Stimulated activated naive CD8-positive, alpha-beta T cell treated with anti-CD3 and anti-CD28 coated beads, Interleukin-15, Interleukin-2, amounts not matched to agents 100 U/mL and 50 U/mL, for 24 hours (primary cell): ENCODE results near the gene CCL18.
"Not testable (repeated sequence)": the region's sequence is repeated elsewhere in the genome, so short reads cannot be mapped to it uniquely, and the experiment has no call there.

ENCODE experiments used
- ATAC-seq: fragments of 150-1000 bp; cut with Tn5 transposase; one replicate; pipeline ENCODE4 v1.10.0; 2021
- DNase-seq: peaks from one replicate; pipeline ENCODE4 v3.0.0; 2021

The CCL18 gene

DNA sequence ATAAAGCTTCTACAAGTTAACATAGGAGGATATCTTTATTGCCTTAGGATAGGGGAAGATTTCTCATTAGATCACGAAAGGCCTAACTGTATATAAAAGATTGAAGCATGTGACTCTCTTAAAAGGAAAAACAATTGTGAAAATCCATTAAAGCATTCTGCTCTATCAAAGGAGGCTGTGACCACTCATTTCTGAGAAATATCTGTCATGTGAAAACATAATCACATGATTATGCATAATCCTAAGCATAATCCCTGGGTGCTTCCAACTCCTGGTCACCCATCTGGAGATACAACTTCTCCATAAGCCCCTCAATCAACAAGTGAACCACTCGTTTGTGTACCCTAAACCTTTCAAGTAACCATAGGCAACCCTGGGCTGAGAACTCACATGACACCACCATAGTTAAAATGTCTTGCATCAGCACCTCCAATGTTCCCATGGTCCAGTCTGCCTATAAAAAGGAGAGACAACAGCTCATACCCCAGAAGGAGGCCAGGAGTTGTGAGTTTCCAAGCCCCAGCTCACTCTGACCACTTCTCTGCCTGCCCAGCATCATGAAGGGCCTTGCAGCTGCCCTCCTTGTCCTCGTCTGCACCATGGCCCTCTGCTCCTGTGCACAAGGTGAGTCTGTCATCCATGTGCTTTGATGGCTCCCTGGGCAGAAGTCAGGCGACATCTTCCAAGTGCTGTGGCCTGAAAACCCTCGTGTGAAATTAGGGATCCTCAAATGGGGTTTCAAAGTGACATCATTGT is at the start of gene CCL18:
Gene CCL18 (plus strand): TSS at position 487 of the 756 bp plus-strand sequence. CDS start 71 bp downstream, at position 558.
- no peak for ATAC-seq

GRCh38 chr17:36014946-36015345 is 49.1 kb upstream of the CCL18 start:
- DNase-seq, result no peak
- no peak for ATAC-seq

More for the DNA sequence above, at the start of gene CCL18:
- DNase-seq, result no peak

DNA sequence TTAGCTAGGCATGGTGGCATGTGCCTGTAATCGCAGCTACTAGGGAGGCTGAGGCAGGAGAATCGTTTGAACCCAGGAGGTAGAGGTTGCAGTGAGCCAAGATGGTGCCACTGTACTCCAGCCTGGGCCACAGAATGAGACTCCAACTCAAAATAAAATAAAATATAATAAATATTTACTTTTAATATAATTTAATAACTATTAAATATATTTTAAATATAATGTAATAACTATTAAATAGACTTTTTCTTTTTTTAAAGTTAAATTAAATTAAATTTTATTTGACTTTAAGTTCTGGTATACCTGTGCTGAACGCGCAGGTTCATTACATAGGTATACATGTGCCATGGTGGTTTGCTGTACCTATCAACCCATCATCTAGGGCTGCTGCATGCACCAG is 48.2 kb upstream of the CCL18 start:
- DNase-seq, ATAC-seq: not testable (repeated sequence)

GRCh38 chr17:36016555-36016954 is 47.5 kb upstream of the CCL18 start:
- ATAC-seq (no peak), DNase-seq (no peak)

DNA sequence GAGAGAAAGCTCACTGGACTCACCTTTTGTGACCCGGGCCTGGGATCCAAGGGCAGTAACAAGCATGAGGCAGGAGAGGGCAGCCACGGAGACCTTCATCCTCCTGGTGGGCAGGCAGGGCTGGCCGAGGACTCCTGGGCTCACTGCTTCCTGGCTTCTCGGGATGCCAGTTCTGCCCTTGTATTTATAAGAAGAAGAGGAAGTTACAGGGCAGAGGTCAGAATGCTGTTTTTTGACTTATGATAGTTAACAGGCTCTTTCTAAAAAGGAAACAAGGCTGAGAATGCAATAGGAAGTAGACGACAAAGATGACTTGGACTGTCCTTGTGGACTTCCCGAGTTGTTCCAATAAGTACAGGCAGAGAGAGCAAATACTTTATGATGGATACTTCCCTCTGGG is 46.3 kb upstream of the CCL18 start, which contains the start of gene CCL23:
Gene CCL23 (minus strand): TSS at position 174 of the 400 bp plus-strand sequence. CDS start 75 bp downstream, at position 99.
- ATAC-seq, result no peak
- no peak for DNase-seq

GRCh38 chr17:36019423-36019822 is 44.6 kb upstream of the CCL18 start:
- no peak for ATAC-seq
- DNase-seq, result no peak

DNA sequence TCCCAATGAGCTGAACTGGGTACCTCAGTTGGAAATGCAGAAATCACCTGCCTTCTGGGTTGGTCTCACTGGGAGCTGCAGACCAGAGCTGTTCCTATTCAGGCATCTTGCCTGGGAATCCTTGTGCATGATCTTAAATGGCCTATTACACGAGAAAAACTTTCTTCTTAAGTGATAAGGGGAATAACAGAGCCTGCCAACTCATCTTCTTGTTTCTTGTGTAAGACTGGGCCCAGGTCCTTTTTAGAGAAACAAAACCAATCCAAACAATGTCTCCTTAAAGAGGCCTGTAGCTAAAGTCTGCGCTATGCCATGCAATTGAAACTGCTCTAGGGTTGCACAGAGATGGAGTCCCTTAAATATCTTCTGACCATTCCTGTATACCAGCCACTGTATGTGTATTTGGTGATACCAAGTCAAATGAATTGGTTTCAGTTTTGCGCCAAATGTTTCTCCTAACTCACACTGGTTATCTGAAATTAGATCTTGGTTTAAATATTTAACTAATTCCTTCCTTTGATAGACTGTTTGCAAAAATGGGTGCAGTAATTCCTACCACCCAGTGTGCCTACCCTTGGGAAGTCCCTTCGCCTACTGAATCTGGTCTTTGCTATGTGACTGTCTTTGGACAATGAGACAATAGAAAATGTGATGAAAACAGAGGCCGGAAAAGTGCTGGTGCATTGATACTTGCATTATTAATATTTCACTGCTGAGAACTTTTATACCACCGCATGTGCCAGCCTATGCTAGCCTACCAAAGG is 39.8 kb upstream of the CCL18 start:
- ATAC-seq (no peak), DNase-seq (no peak)

DNA sequence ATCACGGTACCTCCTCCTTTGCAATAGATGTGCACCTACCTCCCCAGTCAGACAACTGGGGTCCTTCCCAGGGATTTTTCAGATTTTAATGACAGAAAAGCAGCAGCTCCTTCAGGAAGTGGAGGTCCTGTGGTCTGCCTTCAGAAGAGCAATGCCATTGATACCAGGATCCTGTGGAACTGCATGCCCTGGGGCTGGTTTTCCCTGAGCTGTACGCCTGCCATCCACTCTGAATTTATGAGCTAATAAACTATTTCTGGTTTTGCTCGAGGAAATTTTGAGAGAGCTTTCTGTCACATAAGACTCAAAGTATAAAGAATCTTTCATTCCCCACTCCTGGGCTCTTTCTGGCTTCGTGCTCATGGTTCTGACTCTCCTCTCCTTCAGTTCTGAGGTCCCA is 36.3 kb upstream of the CCL18 start:
- DNase-seq, result no peak
- ATAC-seq, result no peak

- ATAC-seq (no peak), DNase-seq (no peak)
These were observed 33.1 kb upstream of the CCL18 start for GRCh38 chr17:36030956-36031355.

DNA sequence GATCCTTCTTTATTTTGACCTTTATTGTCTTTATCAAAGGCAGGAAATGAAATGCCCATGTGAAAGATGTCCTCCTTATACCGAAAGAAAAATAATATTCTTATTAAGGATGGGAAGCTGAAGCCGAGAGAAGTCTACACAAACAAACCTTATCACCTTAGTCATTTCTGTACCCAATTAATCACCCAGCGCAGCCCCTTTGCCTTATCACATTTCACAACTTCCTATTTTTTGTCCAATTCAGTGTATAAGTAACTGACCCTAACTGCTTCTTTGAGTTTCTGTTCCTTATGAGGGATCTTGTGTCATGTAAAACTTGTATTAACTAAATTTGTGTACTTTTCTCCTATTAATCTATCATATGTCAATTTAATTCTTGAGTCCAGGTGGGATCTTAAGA is 29.9 kb upstream of the CCL18 start:
- ATAC-seq (no peak), DNase-seq (no peak)

DNA sequence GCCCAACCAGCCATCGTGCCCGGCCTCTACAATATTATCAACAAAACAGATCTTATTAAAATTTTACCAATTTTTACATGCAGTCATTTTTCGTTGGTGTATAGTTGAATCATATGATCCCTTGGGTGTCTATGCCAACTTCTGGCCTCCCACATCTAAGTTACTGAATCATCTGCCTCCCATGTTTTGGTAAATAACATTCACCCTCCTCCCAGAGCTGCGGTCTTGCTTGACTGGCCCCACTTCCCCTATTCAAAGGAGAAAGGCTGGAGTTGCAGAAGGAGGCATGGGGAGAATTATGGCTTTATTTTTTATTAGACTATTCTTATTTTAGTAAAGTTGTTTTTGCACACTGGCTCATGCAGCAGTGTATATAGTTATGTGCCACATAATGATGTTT is 27.8 kb upstream of the CCL18 start:
- no peak for ATAC-seq
- no peak for DNase-seq

- ATAC-seq (no peak), DNase-seq (no peak)
These were observed 16.0 kb upstream of the CCL18 start for GRCh38 chr17:36048066-36048465.

DNA sequence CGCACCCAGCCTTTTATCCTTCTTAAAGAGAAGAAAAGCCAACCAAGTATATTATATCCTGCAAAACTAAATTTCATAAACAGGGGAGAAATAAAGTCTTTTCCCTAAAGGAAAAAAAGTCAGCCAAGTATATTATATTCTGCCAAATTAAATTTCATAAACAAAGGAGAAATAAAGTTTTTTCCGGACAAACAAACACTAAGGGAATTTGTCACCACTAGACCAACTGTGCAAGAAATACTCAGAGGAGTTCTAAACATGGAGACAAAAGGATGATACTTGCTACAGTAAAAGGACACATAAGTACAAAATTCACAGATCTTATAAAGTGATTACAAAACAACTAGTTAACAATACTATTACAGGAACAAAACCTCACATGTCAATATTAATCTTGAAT is 14.4 kb upstream of the CCL18 start:
- ATAC-seq (no peak), DNase-seq (no peak)

- DNase-seq (no peak), ATAC-seq (no peak)
These were observed 8.9 kb upstream of the CCL18 start for GRCh38 chr17:36055171-36055570.

DNA sequence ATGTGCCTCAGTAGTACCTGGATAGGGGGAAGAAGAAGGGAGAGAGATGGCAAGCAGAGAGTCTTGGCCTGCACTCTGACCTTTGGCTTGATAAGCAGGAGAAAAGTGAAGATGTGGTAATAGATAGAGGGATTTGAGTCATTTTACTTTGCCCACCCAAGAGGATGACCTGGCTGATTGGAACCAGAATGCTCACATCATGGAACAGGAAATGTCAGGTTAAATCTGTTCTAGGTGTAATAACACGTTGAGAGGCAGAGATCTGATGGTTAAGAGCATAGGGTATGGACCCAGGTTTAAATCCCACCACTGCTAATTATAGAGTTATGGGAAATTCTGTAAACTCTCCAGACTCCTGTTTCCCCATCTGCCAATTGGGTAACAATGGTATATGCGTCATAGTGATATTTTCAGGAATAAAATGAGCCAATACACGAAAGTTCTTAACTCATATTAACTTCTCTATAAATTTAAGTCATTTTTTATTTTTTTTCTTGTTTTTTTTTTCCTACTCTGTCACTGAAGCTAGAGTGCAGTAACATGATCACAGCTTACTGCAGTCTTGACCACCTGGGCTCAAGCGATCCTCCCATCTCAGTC is 8.1 kb upstream of the CCL18 start:
- no peak for DNase-seq
- peak; percentile 19 for ATAC-seq

- ATAC-seq, result no peak
- DNase-seq, result no peak
These were observed 6.2 kb upstream of the CCL18 start for GRCh38 chr17:36057911-36058310.

DNA sequence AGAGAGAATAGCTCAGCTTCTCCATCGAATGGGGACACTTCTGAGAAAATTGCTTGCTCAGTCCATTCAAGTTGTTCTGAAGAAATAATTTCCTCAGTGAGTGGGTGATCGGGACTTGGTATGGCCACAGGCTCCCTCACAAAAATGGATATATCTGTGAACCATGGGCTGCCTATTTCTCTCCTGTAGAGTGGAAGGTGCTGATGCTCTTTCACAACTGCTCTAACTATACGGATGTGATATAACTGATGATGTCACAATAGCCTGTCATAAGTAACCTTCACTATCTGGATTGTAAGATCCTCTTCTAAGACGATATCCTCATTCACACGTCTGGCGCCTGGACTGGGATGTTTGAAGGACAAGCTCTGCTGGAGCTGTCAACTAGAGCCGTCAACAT is 4.7 kb upstream of the CCL18 start:
- ATAC-seq (no peak), DNase-seq (no peak)

DNA sequence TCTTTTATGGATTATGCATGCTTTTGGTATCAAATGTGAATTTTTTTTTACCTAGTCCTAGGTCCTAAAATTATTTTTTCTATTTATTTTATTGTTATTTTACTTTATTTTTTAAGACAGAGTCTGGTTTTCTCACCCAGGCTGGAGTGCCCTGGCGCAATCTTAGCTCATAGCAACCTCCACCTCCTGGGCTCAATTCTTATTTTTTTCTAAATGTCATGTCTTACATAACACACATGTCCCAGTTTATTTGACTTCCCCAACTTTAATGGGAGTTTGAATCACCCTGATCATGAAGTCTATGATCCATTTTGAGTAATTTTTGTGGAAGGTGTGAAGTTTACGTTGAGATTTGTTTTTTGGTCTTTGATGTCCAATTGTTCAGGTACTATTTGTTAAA is 3.3 kb upstream of the CCL18 start:
- no peak for DNase-seq

DNA sequence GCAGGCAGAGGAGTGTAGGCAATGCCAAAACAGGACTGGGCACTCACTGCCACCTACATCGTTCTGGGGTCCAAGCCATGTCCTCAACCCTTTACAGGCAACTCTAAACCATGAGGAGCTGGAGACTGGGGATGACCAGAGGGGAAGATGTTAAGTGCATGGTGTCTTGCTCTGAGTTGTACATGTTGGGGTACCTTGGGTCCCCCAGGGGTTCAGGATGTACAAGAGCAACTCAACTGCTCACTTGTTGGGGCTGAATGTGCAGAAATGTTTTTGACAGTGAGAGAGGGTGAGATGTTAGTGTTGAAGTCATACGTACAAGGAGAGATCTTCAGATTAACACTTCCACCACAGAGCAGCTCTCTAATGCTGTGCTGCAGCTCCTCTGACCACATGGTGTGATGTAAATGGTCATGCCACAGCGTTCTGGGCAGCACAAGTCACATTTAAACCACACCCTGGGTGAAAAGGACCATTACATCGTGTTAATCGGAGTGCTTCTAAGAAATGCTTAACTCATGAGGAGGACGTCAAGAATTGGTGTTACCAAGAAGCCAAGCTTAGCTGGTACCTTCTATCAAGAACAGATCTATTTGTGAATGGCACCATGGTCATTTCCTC is 2.4 kb downstream of the CCL18 start:
- ATAC-seq (peak; percentile 79), DNase-seq (no peak)

More for the DNA sequence above, 3.3 kb upstream of the CCL18 start:
- ATAC-seq, result no peak

- DNase-seq, result no peak
- ATAC-seq, result no peak
These were observed 4.5 kb downstream of the CCL18 start for GRCh38 chr17:36068524-36068923.

DNA sequence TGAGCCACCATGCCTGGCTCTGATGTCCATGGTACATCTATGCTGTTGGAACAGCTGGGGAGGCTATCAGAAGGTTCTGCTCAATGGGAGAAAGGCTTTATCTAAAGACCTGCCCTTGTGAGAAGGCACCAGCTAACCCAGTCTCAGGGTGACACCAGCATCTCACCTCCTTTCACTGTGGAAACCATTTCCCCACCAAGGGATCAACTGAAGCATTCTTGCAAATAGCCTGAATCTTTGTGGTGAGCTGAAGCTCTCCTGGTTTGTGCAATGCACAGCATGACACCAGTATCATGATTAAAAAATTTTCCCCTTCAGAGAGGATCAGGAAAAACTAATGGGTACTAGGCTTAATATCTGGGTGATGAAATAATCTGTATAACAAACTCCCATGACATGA is 5.1 kb downstream of the CCL18 start:
- DNase-seq (no peak), ATAC-seq (no peak)

DNA sequence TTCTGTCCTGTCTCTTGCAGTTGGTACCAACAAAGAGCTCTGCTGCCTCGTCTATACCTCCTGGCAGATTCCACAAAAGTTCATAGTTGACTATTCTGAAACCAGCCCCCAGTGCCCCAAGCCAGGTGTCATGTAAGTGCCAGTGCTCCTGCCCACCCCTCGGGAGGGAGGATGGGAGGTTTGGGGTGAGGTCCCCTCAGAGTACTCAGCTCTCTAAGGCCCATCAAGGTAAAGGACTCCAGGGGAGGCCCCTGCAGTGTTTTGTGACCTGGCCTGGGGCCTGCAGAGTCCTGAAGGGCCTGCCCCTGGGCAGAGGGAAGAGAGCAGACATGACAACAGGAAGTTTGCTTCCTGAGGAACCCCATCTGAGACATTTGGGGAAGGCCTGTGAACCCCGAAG is 6.4 kb downstream of the CCL18 start:
- ATAC-seq (no peak), DNase-seq (no peak)

GRCh38 chr17:36071751-36072150 is 7.7 kb downstream of the CCL18 start:
- no peak for DNase-seq
- no peak for ATAC-seq
